Cardiac fibroblast (primary cell): ENCODE results near the gene MANSC4.
"Not testable (repeated sequence)": the region's sequence is repeated elsewhere in the genome, so short reads cannot be mapped to it uniquely, and the experiment has no call there.

Experiments
- DNase-seq, 2 donors: peaks; one replicate each; pipeline versions ENCODE4 v3.0.0 to v3.0.0-alpha.2; 2010; ENCODE audit warnings: low read depth in 2 of 2
- H3K4me3 ChIP-seq, 2 donors: replicated peaks in 1 of 2; 1 replicate in 1 of 2; 2 replicates in 1 of 2; pipeline ENCODE4 v1.5.1; 2011; ENCODE audit warnings: low read depth in 2 of 2, low read length in 2 of 2, mild to moderate bottlenecking in 2 of 2, moderate library complexity in 1 of 2
- CTCF ChIP-seq: IDR thresholded peaks from one replicate; pipeline ENCODE4 v1.5.1; 2011; ENCODE audit warnings: low read depth, mild to moderate bottlenecking, low read length, inconsistent platforms

The MANSC4 gene

GRCh38 chr12:27743601-27744000 is 36.4 kb downstream of the MANSC4 start:
- no peak overlapping the region for H3K4me3 ChIP-seq
- TF ChIP-seq CTCF, result no peak

GRCh38 chr12:27734321-27734720 is 45.7 kb downstream of the MANSC4 start:
- not testable (repeated sequence) for H3K4me3 ChIP-seq, DNase-seq

More at GRCh38 chr12:27743601-27744000, 36.4 kb downstream of the MANSC4 start:
- DNase-seq, result no peak

GRCh38 chr12:27733791-27734190 is 46.2 kb downstream of the MANSC4 start:
- no peak for TF ChIP-seq CTCF
- peak; percentile 15 to 19 for DNase-seq
- no peak overlapping the region for H3K4me3 ChIP-seq

- TF ChIP-seq CTCF, result peak; percentile 91
- no peak overlapping the region for H3K4me3 ChIP-seq
- DNase-seq, result peak; percentile 60 to 66
Measured at GRCh38 chr12:27733052-27733656, 46.9 kb downstream of the MANSC4 start.

- peak in 1 of 2 donors; percentile 22 for DNase-seq
- peak; percentile 40 for TF ChIP-seq CTCF
Measured at GRCh38 chr12:27732281-27732680, 47.8 kb downstream of the MANSC4 start.

GRCh38 chr12:27730097-27730588 is 49.9 kb downstream of the MANSC4 start:
- no peak for TF ChIP-seq CTCF
- no peak overlapping the region for H3K4me3 ChIP-seq
- no peak for DNase-seq

More at GRCh38 chr12:27732281-27732680, 47.8 kb downstream of the MANSC4 start:
- no peak overlapping the region for H3K4me3 ChIP-seq

GRCh38 chr12:27723212-27723611 is 56.8 kb downstream of the MANSC4 start:
- TF ChIP-seq CTCF, result no peak
- DNase-seq, result no peak
- no peak overlapping the region for H3K4me3 ChIP-seq
